HG02938 (cell line): ENCODE measurements around the gene PPP1R2.
A peak's percentile ranks its signal among the peaks of the same experiment; 100 is the strongest.
"Not testable (repeated sequence)": the region's sequence is repeated elsewhere in the genome, so short reads cannot be mapped to it uniquely, and the experiment has no call there.

Source experiments
- ATAC-seq: cut with Tn5 transposase; IDR thresholded peaks from one replicate; pipeline ENCODE4 v1.9.1; 2021; ENCODE audit warnings: mild to moderate bottlenecking, moderate library complexity; ENCODE audit not compliant: unreplicated experiment

PPP1R2 gene

GRCh38 chr3:195540511-195540910, 2.6 kb downstream of the PPP1R2 start:
- no peak for ATAC-seq

- no peak for ATAC-seq
Observed at GRCh38 chr3:195540027-195540426, 3.1 kb downstream of the PPP1R2 start.

- no peak for ATAC-seq
Observed at GRCh38 chr3:195539479-195539878, 3.6 kb downstream of the PPP1R2 start.

- peak; percentile 37 for ATAC-seq
Observed at GRCh38 chr3:195537995-195538394, 5.1 kb downstream of the PPP1R2 start.

GRCh38 chr3:195535293-195535692, 7.8 kb downstream of the PPP1R2 start:
- ATAC-seq = no peak

- no peak for ATAC-seq
Observed at GRCh38 chr3:195532834-195533233, 10.3 kb downstream of the PPP1R2 start.

- ATAC-seq = no peak
Observed at GRCh38 chr3:195532345-195532744, 10.8 kb downstream of the PPP1R2 start.

- no peak for ATAC-seq
Observed at GRCh38 chr3:195531683-195532082, 11.4 kb downstream of the PPP1R2 start.

GRCh38 chr3:195526492-195526891, 16.6 kb downstream of the PPP1R2 start:
- no peak for ATAC-seq

- no peak for ATAC-seq
Observed at GRCh38 chr3:195524171-195524896, 18.8 kb downstream of the PPP1R2 start.

GRCh38 chr3:195522254-195523023, 20.7 kb downstream of the PPP1R2 start:
- ATAC-seq = no peak

GRCh38 chr3:195517030-195517429, 26.1 kb downstream of the PPP1R2 start:
- no peak for ATAC-seq

- not testable (repeated sequence) for ATAC-seq
Observed at GRCh38 chr3:195514610-195515235, 28.4 kb downstream of the PPP1R2 start.

GRCh38 chr3:195512798-195513345, 30.3 kb downstream of the PPP1R2 start:
- no peak for ATAC-seq

GRCh38 chr3:195511136-195511535, 32.0 kb downstream of the PPP1R2 start:
- ATAC-seq = no peak

- no peak for ATAC-seq
Observed at GRCh38 chr3:195508185-195508584, 34.9 kb downstream of the PPP1R2 start.

- no peak for ATAC-seq
Observed at GRCh38 chr3:195475614-195476013, 67.5 kb downstream of the PPP1R2 start.

- ATAC-seq = not testable (repeated sequence)
Observed at GRCh38 chr3:195475116-195475515, 68.0 kb downstream of the PPP1R2 start.

- no peak for ATAC-seq
Observed at GRCh38 chr3:195468841-195469240, 74.3 kb downstream of the PPP1R2 start.

- ATAC-seq = no peak
Observed at GRCh38 chr3:195468391-195468776, 74.7 kb downstream of the PPP1R2 start.

GRCh38 chr3:195467641-195468390, 75.3 kb downstream of the PPP1R2 start:
- ATAC-seq = no peak
